Raji (cell line): Measurements from ENCODE around the gene TMEM239.

Experiments
- POLR2A ChIP-seq: IDR thresholded peaks from 2 replicates; pipeline ENCODE4 v1.6.1; 2011; ENCODE audit warnings: low read depth, low read length, control low read depth; ENCODE audit not compliant: insufficient read depth

Gene TMEM239

DNA sequence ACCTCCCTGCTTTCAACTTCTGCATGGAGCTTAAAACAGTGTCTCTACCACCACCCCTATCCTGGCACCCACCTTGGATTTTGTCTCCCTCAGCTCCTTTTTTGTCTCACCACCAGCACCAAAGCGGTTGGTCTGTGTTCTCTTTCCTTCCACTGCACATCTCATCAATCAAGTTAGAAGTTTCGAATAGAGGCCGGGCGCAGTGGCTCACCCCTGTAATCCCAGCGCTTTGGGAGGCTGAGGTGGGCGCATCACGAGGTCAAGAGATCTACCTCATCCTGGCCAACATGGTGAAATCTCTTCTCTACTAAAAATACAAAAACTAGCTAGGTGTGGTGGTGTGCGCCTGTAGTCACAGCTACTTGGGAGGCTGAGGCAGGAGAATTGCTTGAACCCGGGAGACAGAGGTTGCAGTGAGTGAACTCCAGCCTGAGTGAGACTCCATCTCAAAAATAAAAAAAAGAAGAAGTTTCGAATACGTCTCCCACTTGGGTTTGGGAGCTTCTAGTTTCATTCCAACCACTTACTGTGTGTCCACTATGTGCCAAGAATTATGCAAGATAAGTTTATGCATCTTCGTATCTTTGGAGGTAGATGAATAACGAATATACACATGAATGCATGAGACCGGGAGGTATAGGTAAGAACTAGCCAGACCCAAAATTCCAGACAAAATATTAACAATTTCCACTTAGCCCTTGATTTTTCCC lies 18.4 kb downstream of the TMEM239 start:
- no peak for TF ChIP-seq POLR2A

DNA sequence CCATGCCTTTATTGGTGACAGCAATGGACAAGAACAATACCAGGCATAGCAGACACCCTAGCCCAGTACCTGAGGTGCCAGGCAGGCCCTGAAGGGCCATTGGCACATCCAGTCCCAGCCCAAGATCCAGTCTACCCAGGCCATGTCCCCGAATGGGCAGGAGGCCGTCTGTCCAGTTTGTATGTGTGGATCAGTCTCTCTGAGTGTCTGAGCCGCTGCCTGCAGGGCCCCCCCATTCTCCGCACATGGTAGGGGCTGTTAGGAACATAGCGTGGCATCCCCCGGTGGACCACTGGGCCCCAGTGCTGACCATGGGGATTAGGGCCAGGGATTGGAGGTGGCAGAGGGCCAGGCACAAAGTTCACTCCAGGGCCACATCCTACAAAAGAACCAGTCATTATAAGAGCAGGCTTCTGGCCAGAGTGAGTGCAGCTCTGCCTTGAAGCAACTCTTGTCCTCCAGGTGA lies 19.2 kb downstream of the TMEM239 start:
- TF ChIP-seq POLR2A: no peak

DNA sequence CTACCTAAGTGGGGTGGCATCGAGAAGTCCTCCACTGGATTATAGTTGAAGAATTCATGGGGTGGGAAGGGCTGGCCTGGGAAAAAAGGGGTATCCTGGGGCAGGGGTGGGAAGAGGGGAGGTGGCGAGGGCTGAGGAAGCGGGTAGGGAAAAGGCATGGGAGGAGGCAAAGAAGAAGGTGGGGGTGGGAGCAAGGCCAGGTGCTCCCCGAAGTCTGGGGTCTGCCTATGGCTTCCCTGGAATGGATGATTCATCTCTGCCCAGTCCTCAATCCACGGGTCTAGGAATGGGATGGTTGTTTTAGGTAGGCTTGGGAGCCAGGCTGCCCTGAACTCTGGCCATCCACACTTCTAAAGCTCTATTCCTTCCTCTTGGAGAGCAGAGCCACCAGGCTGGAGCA lies 19.9 kb downstream of the TMEM239 start:
- no peak for TF ChIP-seq POLR2A

GRCh38 chr20:2837221-2837960 lies 21.2 kb downstream of the TMEM239 start:
- TF ChIP-seq POLR2A: no peak

DNA sequence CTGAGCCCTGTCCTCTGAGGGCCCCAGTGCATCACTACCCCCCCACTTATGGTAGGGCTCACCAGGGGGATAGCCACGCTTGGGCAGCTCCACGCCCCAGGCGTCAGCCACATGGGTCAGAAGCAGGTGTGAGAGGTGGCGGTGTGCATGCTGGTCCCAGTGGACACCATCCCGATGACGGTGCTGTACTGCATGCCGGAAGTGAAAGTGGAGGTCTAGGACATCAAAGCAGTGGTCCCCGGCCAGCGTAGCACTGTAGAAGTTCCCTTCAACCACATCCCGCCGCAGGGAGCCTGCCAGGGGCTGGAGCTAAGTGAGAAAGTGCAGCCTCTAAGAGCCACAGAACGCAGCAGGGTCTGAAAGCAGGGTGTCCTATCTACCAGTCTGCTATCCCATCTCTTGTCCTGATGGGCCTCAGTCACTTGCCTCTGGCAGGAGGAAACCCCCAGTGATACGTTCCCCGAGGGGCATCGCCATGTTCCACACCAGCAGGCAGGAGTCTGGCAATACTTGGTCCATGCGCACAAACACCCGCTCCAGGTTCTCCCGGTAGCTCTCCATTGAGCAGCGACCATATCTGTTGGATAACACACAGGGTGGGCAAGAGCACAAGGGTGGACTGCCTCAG lies 22.1 kb downstream of the TMEM239 start:
- TF ChIP-seq POLR2A: no peak

- TF ChIP-seq POLR2A: no peak
These were observed 22.9 kb downstream of the TMEM239 start for GRCh38 chr20:2838847-2839671.

DNA sequence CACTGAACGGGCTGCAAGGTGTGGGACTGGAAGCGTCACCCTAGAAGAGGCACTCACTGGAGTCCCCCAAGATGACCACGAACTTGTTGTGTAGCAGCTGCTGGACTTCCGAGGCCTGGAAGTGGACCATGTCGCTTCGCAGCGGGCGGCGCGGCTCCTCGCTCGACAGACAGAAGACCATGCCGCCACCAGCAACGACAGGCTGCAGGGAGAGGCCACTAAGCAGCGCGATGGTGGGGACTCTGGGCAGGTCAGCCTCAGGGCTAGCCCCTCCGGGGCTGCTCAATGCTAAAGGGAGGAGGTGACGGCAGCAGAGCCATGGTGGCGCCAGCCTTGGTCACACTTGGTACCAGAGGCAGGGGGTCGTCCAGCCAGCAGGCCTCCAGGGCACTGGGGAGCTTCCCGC lies 23.6 kb downstream of the TMEM239 start:
- TF ChIP-seq POLR2A: no peak

DNA sequence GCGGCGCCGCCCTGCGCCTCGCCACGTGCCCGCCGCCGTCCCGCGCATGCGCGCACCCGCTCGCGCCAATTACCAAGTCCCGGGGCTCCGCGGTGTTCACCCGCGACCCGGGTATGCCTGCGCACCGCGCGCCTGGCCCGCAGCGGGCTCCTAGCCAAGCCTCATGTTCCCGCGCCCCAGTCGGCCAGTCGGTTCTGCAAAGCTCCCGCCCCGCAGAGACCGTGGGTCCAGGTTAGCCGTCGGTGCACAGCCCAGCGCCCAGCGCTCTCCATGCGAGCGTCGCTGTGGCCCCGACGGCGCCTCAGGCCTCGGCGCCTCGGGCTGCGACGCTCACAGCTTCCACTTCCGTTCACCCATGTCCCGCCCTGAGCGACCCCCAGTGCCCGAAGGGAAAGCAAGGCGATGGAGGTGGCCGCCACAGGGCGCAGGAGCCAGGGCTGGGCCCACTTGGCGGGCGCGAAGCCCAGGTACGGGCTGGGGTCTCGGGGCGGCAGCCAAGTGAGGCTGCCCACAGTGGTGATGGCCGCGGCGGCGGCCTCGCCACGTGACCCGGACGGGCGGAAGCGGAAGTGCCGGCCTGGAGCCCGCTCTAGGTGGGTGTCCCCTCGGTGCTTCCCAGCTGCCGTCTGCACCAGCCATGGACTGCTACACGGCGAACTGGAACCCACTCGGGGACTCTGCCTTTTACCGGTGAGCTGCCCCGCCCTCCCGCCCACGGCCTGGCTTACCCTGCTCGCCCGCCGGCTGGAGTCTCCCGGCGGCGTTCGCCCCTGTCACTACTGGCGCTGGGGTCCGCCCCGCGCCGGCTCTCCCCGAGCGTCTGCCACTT lies 24.2 kb downstream of the TMEM239 start, which contains the start of the genes PCED1A and VPS16:
PCED1A (minus strand) TSS at position 518 of the 829 bp plus-strand sequence. CDS start 743 bp downstream, outside the sequence.
VPS16 (plus strand) TSS at position 608 of the 829 bp plus-strand sequence; CDS start at position 638, 30 bp downstream.
- TF ChIP-seq POLR2A: peak; percentile 88

DNA sequence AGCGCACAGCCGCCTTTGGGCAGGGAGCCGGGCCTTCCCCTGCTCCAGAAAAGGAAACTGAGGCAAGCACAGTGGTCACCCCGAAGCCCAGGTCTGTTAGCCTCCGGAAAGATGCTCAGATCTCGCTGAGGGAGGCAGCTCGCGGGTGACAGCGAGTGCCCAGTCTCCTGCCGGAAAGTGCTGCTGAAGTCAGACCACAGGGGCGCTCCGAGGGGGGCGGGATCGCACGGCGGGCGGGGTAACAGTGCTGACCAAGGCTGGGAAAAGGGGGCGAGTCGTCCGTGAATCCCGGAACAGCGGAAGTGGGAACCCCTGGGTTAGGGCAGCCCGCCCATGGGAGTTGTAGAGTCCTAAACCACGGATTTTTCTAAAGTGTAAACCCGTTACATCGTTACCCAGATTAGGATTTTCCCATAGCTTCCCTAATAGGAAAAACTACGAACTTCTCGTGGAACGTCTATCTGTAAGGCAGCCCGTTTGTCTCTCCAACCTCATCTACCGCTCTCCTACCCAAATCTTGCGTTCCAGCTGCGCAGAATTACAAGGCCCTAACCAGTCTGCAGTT lies 24.9 kb downstream of the TMEM239 start:
- TF ChIP-seq POLR2A: no peak

- TF ChIP-seq POLR2A: no peak
These were observed 29.4 kb downstream of the TMEM239 start for GRCh38 chr20:2845607-2846006.

DNA sequence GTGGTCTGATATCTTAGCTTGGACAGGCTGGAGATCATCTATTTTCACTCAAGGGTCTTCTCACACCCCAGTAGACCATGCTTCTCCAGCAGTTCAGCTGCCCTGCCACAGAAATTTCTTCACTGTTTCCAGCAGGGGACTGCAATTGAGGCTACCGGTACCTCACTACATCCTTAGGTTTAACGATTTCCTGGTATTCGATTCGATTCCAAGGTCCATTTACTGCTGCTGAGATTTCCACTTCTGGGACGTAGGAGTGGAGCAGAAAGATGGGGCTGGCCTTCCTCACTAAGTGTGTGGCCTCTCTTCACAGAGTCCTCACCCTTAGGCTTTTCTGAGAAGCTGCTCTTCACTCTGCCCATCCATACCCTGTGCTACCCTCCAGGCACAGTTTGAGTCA lies 30.5 kb downstream of the TMEM239 start:
- no peak for TF ChIP-seq POLR2A

- TF ChIP-seq POLR2A: no peak
These were observed 31.6 kb downstream of the TMEM239 start for GRCh38 chr20:2847802-2848201.

DNA sequence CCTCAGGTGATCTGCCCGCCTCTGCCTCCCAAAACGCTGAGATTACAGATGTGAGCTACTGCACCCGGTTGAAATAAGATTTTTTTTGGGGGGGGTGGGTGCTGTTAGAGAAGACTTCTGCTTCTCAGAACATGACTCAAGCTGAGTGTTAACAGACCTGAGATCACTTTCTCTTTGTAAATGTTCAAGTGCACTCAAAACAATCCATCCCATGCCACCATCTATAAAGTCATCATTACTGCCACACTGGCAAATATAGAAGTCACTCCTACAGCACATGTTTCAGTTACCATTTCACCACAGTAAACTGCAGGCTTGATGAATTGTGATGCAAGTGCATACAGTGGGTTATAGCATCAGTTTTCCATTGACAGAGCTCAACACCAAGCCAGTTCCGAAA lies 33.4 kb downstream of the TMEM239 start:
- no peak for TF ChIP-seq POLR2A

GRCh38 chr20:2851086-2851485 lies 34.9 kb downstream of the TMEM239 start:
- TF ChIP-seq POLR2A: no peak
